CD14-positive monocyte (primary cell): ENCODE measurements around the gene EEFSEC. TPM values are rescaled to one million over a fixed set of nuclear protein-coding genes. Genes with fewer than 3 reads are reported as not detected.

Experiments used
- DNase-seq, 3 donors: peaks; one replicate each; pipeline ENCODE4 v3.0.0-alpha.2; 2011 to 2022
- H2AFZ ChIP-seq: 2 replicates; pipeline ENCODE4 v1.6.0; 2012; ENCODE audit warnings: mild to moderate bottlenecking, low read depth, low read length, inconsistent platforms; ENCODE audit not compliant: insufficient read depth, poor library complexity, severe bottlenecking
- H3K27ac ChIP-seq, 2 donors: 1 replicate in 1 of 2; 2 replicates in 1 of 2; pipeline ENCODE4 v1.5.1; 2012 to 2013; ENCODE audit warnings: low read length in 2 of 2, control low read depth in 1 of 2, inconsistent platforms in 1 of 2, low read depth in 1 of 2, mild to moderate bottlenecking in 1 of 2
- H3K27me3 ChIP-seq, 2 donors: one replicate each; pipeline versions ENCODE4 v1.6.0 to v1.6.1; 2011 to 2013; ENCODE audit warnings: low read length in 2 of 2; ENCODE audit not compliant: control insufficient read depth in 2 of 2, insufficient read depth in 2 of 2
- H3K36me3 ChIP-seq, 2 donors: replicated peaks in 1 of 2; 1 replicate in 1 of 2; 2 replicates in 1 of 2; pipeline versions ENCODE4 v1.5.1 to v1.6.1; 2012 to 2013; ENCODE audit warnings: low read length in 2 of 2, control low read depth in 1 of 2, inconsistent platforms in 1 of 2, mild to moderate bottlenecking in 1 of 2; ENCODE audit not compliant: insufficient read depth in 2 of 2, control insufficient read depth in 1 of 2
- H3K4me1 ChIP-seq, 2 donors: 1 replicate in 1 of 2; 2 replicates in 1 of 2; pipeline versions ENCODE4 v1.5.1 to v1.6.1; 2012 to 2013; ENCODE audit warnings: low read length in 2 of 2, control low read depth in 1 of 2, inconsistent platforms in 1 of 2, mild to moderate bottlenecking in 1 of 2, moderate library complexity in 1 of 2; ENCODE audit not compliant: insufficient read depth in 2 of 2, control insufficient read depth in 1 of 2
- H3K4me2 ChIP-seq: replicated peaks from 2 replicates; pipeline ENCODE3; 2012; ENCODE audit warnings: low read length, moderate library complexity, mild to moderate bottlenecking; ENCODE audit not compliant: poor library complexity, severe bottlenecking; ENCODE audit errors: extremely low read depth
- H3K4me3 ChIP-seq, 3 experiments: fragments of 200-600 bp in 1 of 3; sonication (generic) in 1 of 3; replicated peaks in 1 of 3; 1 replicate in 2 of 3; 2 replicates in 1 of 3; pipeline ENCODE4 v1.5.1; 2011 to 2013; ENCODE audit warnings: low read length in 3 of 3, mild to moderate bottlenecking in 3 of 3, control low read depth in 2 of 3, low read depth in 2 of 3, inconsistent platforms in 1 of 3, moderate library complexity in 1 of 3
- H3K79me2 ChIP-seq: 2 replicates; pipeline ENCODE4 v1.6.0; 2012; ENCODE audit warnings: mild to moderate bottlenecking, control low read depth, inconsistent platforms, low read length, moderate library complexity; ENCODE audit not compliant: insufficient read depth
- H3K9ac ChIP-seq: 2 replicates; pipeline ENCODE4 v1.6.0; 2017; ENCODE audit warnings: low read length, mild to moderate bottlenecking; ENCODE audit not compliant: insufficient read depth, poor library complexity, severe bottlenecking
- H3K9me3 ChIP-seq, 2 donors: replicated peaks in 1 of 2; 1 replicate in 1 of 2; 2 replicates in 1 of 2; pipeline versions ENCODE4 v1.5.1 to v1.6.1; 2012 to 2013; ENCODE audit warnings: low read length in 2 of 2, control low read depth in 1 of 2; ENCODE audit not compliant: control insufficient read depth in 1 of 2, insufficient read depth in 1 of 2
- H4K20me1 ChIP-seq: 2 replicates; pipeline ENCODE4 v1.6.0; 2012; ENCODE audit warnings: mild to moderate bottlenecking, low read length, control low read depth, moderate library complexity; ENCODE audit not compliant: insufficient read depth
- H3K27ac Mint-ChIP-seq, 7 donors: one replicate each; pipeline ENCODE4 v1.8.0; 2020; ENCODE audit warnings: mild to moderate bottlenecking in 7 of 7, mixed read lengths in 7 of 7, moderate library complexity in 6 of 7, inconsistent platforms in 2 of 7
- H3K27me3 Mint-ChIP-seq, 3 donors: one replicate each; pipeline ENCODE4 v1.8.0; 2021 to 2022; ENCODE audit warnings: low read depth in 3 of 3, mild to moderate bottlenecking in 3 of 3, mixed read lengths in 3 of 3, moderate library complexity in 3 of 3, inconsistent platforms in 1 of 3
- H3K36me3 Mint-ChIP-seq, 2 donors: one replicate each; pipeline ENCODE4 v1.8.0; 2020; ENCODE audit warnings: mixed read lengths in 2 of 2, inconsistent platforms in 1 of 2, mild to moderate bottlenecking in 1 of 2
- H3K4me1 Mint-ChIP-seq: one replicate; pipeline ENCODE4 v1.8.0; 2020; ENCODE audit warnings: mild to moderate bottlenecking, mixed read lengths
- H3K4me3 Mint-ChIP-seq, 2 donors: one replicate each; pipeline ENCODE4 v1.8.0; 2020; ENCODE audit warnings: mild to moderate bottlenecking in 2 of 2, mixed read lengths in 2 of 2, moderate library complexity in 1 of 2
- H3K9me3 Mint-ChIP-seq, 7 donors: one replicate each; pipeline ENCODE4 v1.8.0; 2020 to 2022; ENCODE audit warnings: mixed read lengths in 7 of 7, mild to moderate bottlenecking in 6 of 7, moderate library complexity in 6 of 7, inconsistent platforms in 2 of 7
- CTCF ChIP-seq: fragments of 200-600 bp; IDR thresholded peaks from one replicate; pipeline ENCODE4 v1.8.0; 2022; ENCODE audit warnings: antibody characterized with exemption, mild to moderate bottlenecking
- WGBS: methylation state at CpG from one replicate; pipeline ENCODE4 v1.1.5; 2013; ENCODE audit warnings: missing lambda C conversion rate; ENCODE audit not compliant: insufficient coverage; 5-methylcytosine and 5-hydroxymethylcytosine counted together
- intact Hi-C, 2 donors: fragments of 100-400 bp; cut with micrococcal nuclease; formaldehyde crosslinking; loops; one replicate each; pipeline versions ENCODE4 v1.15.0 to v1.15.1; 2023
- polyA plus RNA-seq, 3 donors: library from polyadenylated mRNA; depleted of rRNA in 1 of 3; unstranded in 2 of 3; stranded (reverse) in 1 of 3; fragments of 300-500 nt in 2 of 3; fragments of >200 nt in 1 of 3; fragmentation: Illumina TruSeq in 2 of 3; gene quantifications; 1 replicate in 2 of 3; 2 replicates in 1 of 3; pipeline ENCODE4 v1.2.3, GENCODE V29; 2012 to 2021

EEFSEC gene
- polyA plus RNA-seq, 3 donors: 13.3 to 14.9 (median 14.9) TPM

DNA sequence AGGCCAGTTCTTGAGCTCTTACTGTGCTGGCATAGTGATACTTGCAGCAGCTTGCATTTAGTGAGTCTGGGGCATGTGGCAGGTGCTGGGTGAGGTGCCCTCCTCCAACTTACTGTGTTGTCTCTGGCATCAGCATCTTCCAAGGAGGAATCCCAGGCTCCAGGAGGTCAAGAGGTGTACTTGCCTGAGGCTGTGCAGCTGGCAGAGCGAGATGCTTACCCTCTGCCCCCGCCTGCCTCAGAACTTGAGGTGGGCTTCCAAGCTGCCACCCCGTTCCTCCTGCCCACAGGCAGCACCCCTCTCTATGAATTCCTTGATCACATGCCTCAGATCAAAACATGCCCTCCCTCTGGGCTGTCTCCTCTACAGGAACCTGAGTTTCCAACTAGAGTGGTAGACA lies 86.0 kb downstream of the EEFSEC start:
- Histone ChIP-seq H3K9ac (no peak overlapping the region), H3K4me2 (no peak overlapping the region), H3K27me3 (no peaks in the 10 kb centered on the region), H3K9me3 (no peaks in the 10 kb centered on the region), H2AFZ (no peak overlapping the region), H3K36me3 (no peaks in the 10 kb centered on the region), H3K4me1 (peaks cover 10 to 24% of the 10 kb centered on the region in 2 donors), H3K4me3 (no peak overlapping the region), H4K20me1 (peaks cover 17% of the 10 kb centered on the region), H3K79me2 (no peaks in the 10 kb centered on the region), H3K27ac (no peak overlapping the region)
- intact Hi-C loops: no loop called here
- Mint-ChIP-seq H3K9me3 (no peaks in the 10 kb centered on the region), H3K36me3 (peaks cover 0 to 3% of the 10 kb centered on the region in 2 donors), H3K27me3 (peaks cover 0 to 2% (median 0%) of the 10 kb centered on the region in 3 donors), H3K4me1 (peaks cover 34% of the 10 kb centered on the region), H3K4me3 (no peak overlapping the region), H3K27ac (no peak overlapping the region)
- no peak for TF ChIP-seq CTCF
- DNase-seq: no peak
- WGBS: 98% methylated on average over 3 of the region's 3 CpGs

DNA sequence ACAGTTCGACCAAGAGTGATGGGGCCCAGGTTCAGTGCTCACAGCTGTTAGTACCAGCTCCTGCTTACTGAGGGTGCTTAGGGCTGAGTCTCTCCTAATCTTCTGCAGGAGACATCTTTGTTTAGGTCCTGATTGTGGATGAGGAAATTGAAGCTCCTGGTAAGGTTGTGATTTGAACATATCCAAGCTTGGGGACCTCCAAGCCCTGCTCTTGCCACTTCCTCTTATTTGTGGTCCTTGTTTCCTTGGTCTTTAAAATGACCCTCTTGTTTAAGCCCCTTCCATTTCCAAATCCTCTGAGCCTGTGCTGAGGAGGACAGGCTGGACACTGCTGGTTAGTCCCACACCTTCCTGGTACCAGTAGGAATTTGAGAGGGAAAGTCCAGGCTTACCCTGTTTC lies 87.0 kb downstream of the EEFSEC start:
- Histone ChIP-seq H3K9ac (no peak overlapping the region), H2AFZ (no peak overlapping the region), H4K20me1 (peaks cover 17% of the 10 kb centered on the region), H3K4me2 (no peak overlapping the region), H3K4me1 (peaks cover 10 to 24% of the 10 kb centered on the region in 2 donors), H3K4me3 (no peak overlapping the region), H3K36me3 (no peaks in the 10 kb centered on the region), H3K27me3 (no peaks in the 10 kb centered on the region), H3K9me3 (no peaks in the 10 kb centered on the region), H3K79me2 (no peaks in the 10 kb centered on the region), H3K27ac (no peak overlapping the region)
- Mint-ChIP-seq H3K36me3 (peaks cover 2 to 10% of the 10 kb centered on the region in 2 donors), H3K9me3 (no peaks in the 10 kb centered on the region), H3K4me1 (peaks cover 34% of the 10 kb centered on the region), H3K4me3 (no peak overlapping the region), H3K27ac (no peak overlapping the region), H3K27me3 (peaks cover 0 to 2% (median 0%) of the 10 kb centered on the region in 3 donors)
- intact Hi-C loops: no loop called here
- WGBS: 100% methylated on average over 1 of the region's 1 CpG
- no peak for DNase-seq
- no peak for TF ChIP-seq CTCF
